Left ventricle myocardium inferior (tissue), 1 donor: ENCODE measurements around the gene CDH4. TPM values are rescaled to one million over a fixed set of nuclear protein-coding genes. Genes with fewer than 3 reads are reported as not detected.

Experiments
- DNase-seq: peaks from one replicate; pipeline ENCODE4 v3.0.0-alpha.2; 2020
- H3K27ac ChIP-seq: fragments of 200-600 bp; replicated peaks from 2 replicates; pipeline ENCODE4 v1.8.0; 2021
- H3K27me3 ChIP-seq: fragments of 200-600 bp; 2 replicates; pipeline ENCODE4 v1.8.0; 2021; ENCODE audit warnings: low read depth
- H3K36me3 ChIP-seq: fragments of 200-600 bp; 2 replicates; pipeline ENCODE4 v1.8.0; 2021
- H3K4me1 ChIP-seq: fragments of 200-600 bp; 2 replicates; pipeline ENCODE4 v1.8.0; 2021
- H3K4me3 ChIP-seq: fragments of 200-600 bp; 2 replicates; pipeline ENCODE4 v1.8.0; 2021; ENCODE audit warnings: mild to moderate bottlenecking, moderate library complexity
- H3K9me3 ChIP-seq: fragments of 200-600 bp; replicated peaks from 2 replicates; pipeline ENCODE4 v1.8.0; 2021
- CTCF ChIP-seq: fragments of 200-600 bp; IDR thresholded peaks from 2 replicates; pipeline ENCODE4 v1.8.0; 2021; ENCODE audit warnings: antibody characterized with exemption, mild to moderate bottlenecking, borderline replicate concordance
- intact Hi-C: fragments of 100-400 bp; cut with micrococcal nuclease; formaldehyde crosslinking; loops from one replicate; pipeline ENCODE4 v1.11.0; 2022
- microRNA-seq: library from miRNA; unstranded; fragments of <30 nt; microRNA quantifications from one replicate; pipeline ENCODE4 v1.2.0, GENCODE V29; 2020
- total RNA-seq: library from RNA; stranded (reverse); fragmentation: NEBNext Ultra II Directional; extraction: Animal tissue kit (Norgen Biotek cat#: 25700); gene quantifications from one replicate; pipeline ENCODE4 v1.2.1, GENCODE V29; 2021
- donor health status: DM: no; HTN: yes; CAD: no; lungs with severe emphysema.

Gene CDH4
- total RNA-seq, 1 donor from 2014 or later = 0.05 TPM

GRCh38 chr20:61988665-61989064 lies 736.6 kb downstream of the CDH4 start:
- no peaks in the 10 kb centered on the region for H3K27me3 ChIP-seq
- no peak for TF ChIP-seq CTCF
- intact Hi-C loops = no loop called here
- H3K4me3 ChIP-seq = no peak overlapping the region
- H3K36me3 ChIP-seq = peaks cover 79% of the 10 kb centered on the region
- no peak for DNase-seq
- peaks cover 16% of the 10 kb centered on the region for H3K4me1 ChIP-seq
- H3K9me3 ChIP-seq = peaks cover 22% of the 10 kb centered on the region
- no peak overlapping the region for H3K27ac ChIP-seq

- no peaks in the 10 kb centered on the region for H3K27me3 ChIP-seq
- no peak for DNase-seq
- intact Hi-C loops = no loop called here
- H3K4me1 ChIP-seq = peaks cover 16% of the 10 kb centered on the region
- H3K36me3 ChIP-seq = peaks cover 81% of the 10 kb centered on the region
- no peak overlapping the region for H3K4me3 ChIP-seq
- no peak overlapping the region for H3K27ac ChIP-seq
- peaks cover 22% of the 10 kb centered on the region for H3K9me3 ChIP-seq
- TF ChIP-seq CTCF = no peak
Measured at GRCh38 chr20:61989741-61990140, 737.7 kb downstream of the CDH4 start.

Small RNA genes lying within 50 kb of the gene (microRNA-seq; reads per million reads assigned to microRNA genes)
- not detected for gene MIR1257
